Measurements from ENCODE around the gene GINM1.

DNA sequence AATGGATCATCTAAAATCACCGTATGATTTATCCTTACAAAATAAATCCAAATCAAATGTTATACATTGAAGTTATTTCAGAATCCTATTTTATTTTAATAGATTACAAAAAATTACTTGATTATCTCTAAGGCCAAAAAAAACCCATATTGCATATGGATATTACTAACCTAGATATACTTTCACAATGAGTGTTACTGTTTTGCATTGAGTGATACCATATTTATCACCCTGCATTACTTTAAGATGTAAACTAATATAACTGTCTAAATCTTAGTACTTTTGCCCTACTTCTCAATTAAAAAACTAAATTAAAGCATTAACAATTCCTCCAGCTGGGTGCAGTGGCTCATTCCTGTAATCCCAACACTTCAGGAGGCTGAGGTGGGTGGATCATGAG, 31.4 kb upstream of the GINM1 start:
- TF ChIP-seq FOXJ3 (CRISPR knock-in tag; IDR thresholded peaks at IDR 0.05) (no peak), CBX8 (IDR thresholded peaks at IDR 0.05; ENCODE audit: borderline replicate concordance, extremely low read depth, low read depth, low read length, poor library complexity, severe bottlenecking) (no peak), PCBP2 (IDR thresholded peaks at IDR 0.05; ENCODE audit: low read depth, low read length, poor library complexity, severe bottlenecking) (no peak), EP300 (IDR thresholded peaks at IDR 0.05; ENCODE audit: low read length) (no peak), CBX2 (IDR thresholded peaks at IDR 0.05; ENCODE audit: insufficient read depth, low read length, poor library complexity, severe bottlenecking) (no peak), HIVEP1 (CRISPR knock-in tag; IDR thresholded peaks at IDR 0.05) (no peak), ETS2 (tag; IDR thresholded peaks at IDR 0.05; ENCODE audit: borderline replicate concordance, poor library complexity, severe bottlenecking) (no peak)
- TF ChIP-seq, protein P1, sequence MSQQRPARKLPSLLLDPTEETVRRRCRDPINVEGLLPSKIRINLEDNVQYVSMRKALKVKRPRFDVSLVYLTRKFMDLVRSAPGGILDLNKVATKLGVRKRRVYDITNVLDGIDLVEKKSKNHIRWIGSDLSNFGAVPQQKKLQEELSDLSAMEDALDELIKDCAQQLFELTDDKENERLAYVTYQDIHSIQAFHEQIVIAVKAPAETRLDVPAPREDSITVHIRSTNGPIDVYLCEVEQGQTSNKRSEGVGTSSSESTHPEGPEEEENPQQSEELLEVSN (IDR thresholded peaks at IDR 0.05; ENCODE audit: borderline replicate concordance in 1 of 2, extremely low read depth in 1 of 2, insufficient read depth in 1 of 2, insufficient read length in 1 of 2, low read depth in 1 of 2, low read length in 1 of 2, poor library complexity in 1 of 2, severe bottlenecking in 1 of 2): no peak
- TF ChIP-seq, protein P2, sequence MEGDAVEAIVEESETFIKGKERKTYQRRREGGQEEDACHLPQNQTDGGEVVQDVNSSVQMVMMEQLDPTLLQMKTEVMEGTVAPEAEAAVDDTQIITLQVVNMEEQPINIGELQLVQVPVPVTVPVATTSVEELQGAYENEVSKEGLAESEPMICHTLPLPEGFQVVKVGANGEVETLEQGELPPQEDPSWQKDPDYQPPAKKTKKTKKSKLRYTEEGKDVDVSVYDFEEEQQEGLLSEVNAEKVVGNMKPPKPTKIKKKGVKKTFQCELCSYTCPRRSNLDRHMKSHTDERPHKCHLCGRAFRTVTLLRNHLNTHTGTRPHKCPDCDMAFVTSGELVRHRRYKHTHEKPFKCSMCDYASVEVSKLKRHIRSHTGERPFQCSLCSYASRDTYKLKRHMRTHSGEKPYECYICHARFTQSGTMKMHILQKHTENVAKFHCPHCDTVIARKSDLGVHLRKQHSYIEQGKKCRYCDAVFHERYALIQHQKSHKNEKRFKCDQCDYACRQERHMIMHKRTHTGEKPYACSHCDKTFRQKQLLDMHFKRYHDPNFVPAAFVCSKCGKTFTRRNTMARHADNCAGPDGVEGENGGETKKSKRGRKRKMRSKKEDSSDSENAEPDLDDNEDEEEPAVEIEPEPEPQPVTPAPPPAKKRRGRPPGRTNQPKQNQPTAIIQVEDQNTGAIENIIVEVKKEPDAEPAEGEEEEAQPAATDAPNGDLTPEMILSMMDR (IDR thresholded peaks at IDR 0.05 in 2 of 3, conservative IDR thresholded peaks at IDR 0.05 in 1 of 3; ENCODE audit: insufficient read depth in 2 of 3, low read depth in 1 of 3, low read length in 3 of 3): no peak

All from K562 (cell line).